WTC11 (cell line): ENCODE results near the gene OTOS. TPM values are rescaled to one million over a fixed set of nuclear protein-coding genes. Genes with fewer than 3 reads are reported as not detected.

ENCODE experiments used
- ATAC-seq: fragments of 200-7000 bp; cut with Tn5 transposase; 2 replicates; pipeline ENCODE4 v1.10.0; 2021; ENCODE audit warnings: mild to moderate bottlenecking, moderate library complexity
- CTCF ChIA-PET: fragments of 300-600 bp; sonication (Branson Sonifier 250); formaldehyde crosslinking; loops from one replicate; lab custom pipeline; 2021; ENCODE audit warnings: antibody characterized with exemption; lab: Charles Lee
- POLR2A ChIA-PET: fragments of 350-600 bp; sonication (Branson Sonifier 250); formaldehyde crosslinking; loops from one replicate; lab custom pipeline; 2021; ENCODE audit warnings: antibody characterized with exemption; lab: Charles Lee
- DNase-seq: peaks from one replicate; pipeline ENCODE4 v3.0.0; 2021; ENCODE audit warnings: low spot score
- H3K27ac Mint-ChIP-seq: 2 replicates; pipeline ENCODE4 v1.8.0; 2021; ENCODE audit warnings: mixed read lengths
- H3K27me3 Mint-ChIP-seq: 2 replicates; pipeline ENCODE4 v1.8.0; 2021; ENCODE audit warnings: low read depth, mild to moderate bottlenecking, moderate library complexity, mixed read lengths
- H3K36me3 Mint-ChIP-seq: 2 replicates; pipeline ENCODE4 v1.8.0; 2021; ENCODE audit warnings: mixed read lengths
- H3K4me1 Mint-ChIP-seq: 2 replicates; pipeline ENCODE4 v1.8.0; 2022; ENCODE audit warnings: mixed read lengths
- H3K4me3 Mint-ChIP-seq: 2 replicates; pipeline ENCODE4 v1.8.0; 2021; ENCODE audit warnings: mild to moderate bottlenecking, moderate library complexity, mixed read lengths
- H3K9me3 Mint-ChIP-seq: 2 replicates; pipeline ENCODE4 v1.8.0; 2021; ENCODE audit warnings: mixed read lengths
- ATF1 ChIP-seq: sonication (generic); formaldehyde crosslinking; IDR thresholded peaks from 2 replicates; pipeline ENCODE4 v1.8.1; 2023; ENCODE audit warnings: mild to moderate bottlenecking, moderate library complexity, missing genetic modification reagents
- CREM ChIP-seq: sonication (generic); formaldehyde crosslinking; IDR thresholded peaks from 2 replicates; pipeline ENCODE4 v1.8.1; 2022; ENCODE audit warnings: mild to moderate bottlenecking, missing genetic modification reagents, moderate library complexity
- ETV6 ChIP-seq: sonication (generic); formaldehyde crosslinking; IDR thresholded peaks from 2 replicates; pipeline ENCODE4 v1.8.1; 2022; ENCODE audit warnings: mild to moderate bottlenecking, missing genetic modification reagents
- FOXK1 ChIP-seq: sonication (generic); formaldehyde crosslinking; IDR thresholded peaks from 2 replicates; pipeline ENCODE4 v1.8.0; 2022; ENCODE audit warnings: mild to moderate bottlenecking, moderate library complexity, missing genetic modification reagents
- GTF2I ChIP-seq: fragments of 250-450 bp; sonication (Bioruptor Pico); conservative IDR thresholded peaks from 2 replicates; pipeline ENCODE4 v1.4.0; 2021; ENCODE audit warnings: mild to moderate bottlenecking
- MXD4 ChIP-seq: fragments of 250-450 bp; sonication (Bioruptor Pico); IDR thresholded peaks from 2 replicates; pipeline ENCODE4 v1.8.0; 2021; ENCODE audit warnings: mild to moderate bottlenecking, moderate library complexity, borderline replicate concordance
- NFATC4 ChIP-seq: fragments of 250-450 bp; sonication (Bioruptor Pico); IDR thresholded peaks from 2 replicates; pipeline ENCODE4 v1.9.0; 2021; ENCODE audit warnings: mild to moderate bottlenecking
- NFE2L1 ChIP-seq: sonication (generic); formaldehyde crosslinking; IDR thresholded peaks from 2 replicates; pipeline ENCODE4 v1.8.1; 2023; ENCODE audit warnings: missing genetic modification reagents
- NR2C2 ChIP-seq: sonication (generic); formaldehyde crosslinking; IDR thresholded peaks from 2 replicates; pipeline ENCODE4 v1.8.0; 2022; ENCODE audit warnings: mild to moderate bottlenecking, missing genetic modification reagents
- RORB ChIP-seq: fragments of 250-450 bp; sonication (Bioruptor Pico); IDR thresholded peaks from 2 replicates; pipeline ENCODE4 v1.9.0; 2021; ENCODE audit warnings: mild to moderate bottlenecking
- SMAD4 ChIP-seq: sonication (generic); formaldehyde crosslinking; IDR thresholded peaks from 2 replicates; pipeline ENCODE4 v1.8.0; 2022; ENCODE audit warnings: mild to moderate bottlenecking, missing genetic modification reagents
- SP1 ChIP-seq: sonication (generic); formaldehyde crosslinking; conservative IDR thresholded peaks from 2 replicates; pipeline ENCODE4 v1.8.1; 2022; ENCODE audit warnings: missing genetic modification reagents
- TP53 ChIP-seq: sonication (generic); formaldehyde crosslinking; IDR thresholded peaks from 2 replicates; pipeline ENCODE4 v1.8.1; 2023; ENCODE audit warnings: mild to moderate bottlenecking, missing genetic modification reagents
- ZNF138 ChIP-seq: sonication (generic); formaldehyde crosslinking; conservative IDR thresholded peaks from 2 replicates; pipeline ENCODE4 v1.8.1; 2022; ENCODE audit warnings: mild to moderate bottlenecking, moderate library complexity, missing genetic modification reagents
- total RNA-seq: library from RNA; stranded (reverse); gene quantifications from 3 replicates; pipeline ENCODE4 v1.2.3, GENCODE V29; 2021
- TF ChIP-seq, protein P1 (sequence below): sonication (generic); formaldehyde crosslinking; conservative IDR thresholded peaks from 2 replicates; pipeline ENCODE4 v1.8.1; 2022; ENCODE audit warnings: mild to moderate bottlenecking, missing genetic modification reagents
- TF ChIP-seq, protein P2 (sequence below): sonication (generic); formaldehyde crosslinking; IDR thresholded peaks from 2 replicates; pipeline ENCODE4 v1.8.1; 2022; ENCODE audit warnings: mild to moderate bottlenecking, moderate library complexity, missing genetic modification reagents
- TF ChIP-seq, protein P3 (sequence below): sonication (generic); formaldehyde crosslinking; IDR thresholded peaks from 2 replicates; pipeline ENCODE4 v1.8.1; 2023; ENCODE audit warnings: mild to moderate bottlenecking, missing genetic modification reagents, moderate library complexity
- TF ChIP-seq, protein P4 (sequence below): sonication (generic); formaldehyde crosslinking; IDR thresholded peaks from 2 replicates; pipeline ENCODE4 v1.8.0; 2022; ENCODE audit warnings: mild to moderate bottlenecking, missing genetic modification reagents
- TF ChIP-seq, protein P5 (sequence below): sonication (generic); formaldehyde crosslinking; IDR thresholded peaks from 2 replicates; pipeline ENCODE4 v1.8.0; 2023; ENCODE audit warnings: mild to moderate bottlenecking, missing genetic modification reagents
- TF ChIP-seq, protein P6 (sequence below): sonication (generic); formaldehyde crosslinking; IDR thresholded peaks from 2 replicates; pipeline ENCODE4 v1.8.1; 2023; ENCODE audit warnings: mild to moderate bottlenecking, missing genetic modification reagents, moderate library complexity

OTOS gene
- total RNA-seq, 1 experiment from 2014 or later = not detected

DNA sequence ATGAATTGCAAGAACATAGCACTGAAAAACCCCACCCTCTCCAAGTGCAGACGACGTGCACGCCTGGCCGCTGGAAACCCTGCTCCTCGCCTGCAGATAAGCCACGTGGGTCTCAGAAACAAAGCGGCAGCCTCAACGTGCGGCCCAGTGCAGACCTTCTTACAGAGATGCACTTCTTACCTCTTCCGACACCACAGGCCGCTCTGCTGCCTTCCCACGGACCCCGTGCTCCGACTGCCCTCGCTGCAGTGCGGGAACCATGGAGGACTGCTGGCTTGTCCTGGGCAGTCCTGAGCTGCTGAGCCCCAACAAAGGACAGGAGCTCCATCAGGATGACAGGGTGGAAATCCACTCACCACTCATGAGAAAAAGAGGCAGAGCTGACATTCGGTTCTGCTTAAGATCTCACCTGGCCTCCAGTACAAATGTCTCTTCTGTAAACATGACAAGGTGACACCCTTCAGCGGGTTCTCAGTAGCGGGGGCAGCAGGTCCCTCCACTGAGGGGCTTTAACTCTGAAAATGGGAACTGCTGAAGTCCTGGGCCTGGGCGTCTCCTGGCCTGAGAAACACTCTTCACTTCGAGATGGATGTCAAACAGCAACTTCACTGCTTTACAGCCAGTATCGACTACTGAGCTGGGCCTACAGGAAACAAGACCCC lies 10.6 kb downstream of the OTOS start:
- CTCF ChIA-PET = no interaction called here
- H3K36me3 Mint-ChIP-seq = peaks cover 63% of the 10 kb centered on the region
- DNase-seq (no peak), ATAC-seq (no peak)
- POLR2A ChIA-PET = no interaction called here
- H3K4me3 Mint-ChIP-seq = no peak overlapping the region
- no peaks in the 10 kb centered on the region for H3K27me3 Mint-ChIP-seq
- H3K4me1 Mint-ChIP-seq = peaks cover 6% of the 10 kb centered on the region
- H3K9me3 Mint-ChIP-seq = no peaks in the 10 kb centered on the region
- no peak for TF ChIP-seq SMAD4 (CRISPR knock-in tag)
- TF ChIP-seq MXD4 (CRISPR knock-in tag) = no peak
- TF ChIP-seq NFATC4 (CRISPR knock-in tag) = no peak
- no peak overlapping the region for H3K27ac Mint-ChIP-seq

DNA sequence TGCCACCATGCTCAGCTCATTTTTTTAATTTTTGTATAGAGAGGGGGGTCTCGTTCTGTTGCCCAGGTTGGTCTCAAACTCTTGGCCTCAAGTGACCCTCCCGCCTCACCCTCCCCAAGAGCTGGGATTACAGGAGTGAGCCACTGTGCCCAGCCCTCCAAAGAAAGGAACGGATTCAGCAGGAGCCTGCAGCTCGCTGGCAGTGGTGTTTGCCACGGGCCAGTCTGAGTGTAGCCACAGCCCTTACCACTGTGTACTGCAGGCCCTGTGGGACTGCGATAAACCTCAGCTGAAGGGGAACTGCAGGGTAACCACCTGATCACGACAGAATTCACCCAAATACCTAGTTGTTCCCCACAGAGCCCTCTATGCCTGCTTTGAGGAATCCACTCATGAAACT lies 11.1 kb downstream of the OTOS start:
- Mint-ChIP-seq H3K4me1 (peaks cover under 1% of the 10 kb centered on the region; the same call in 1 of the 2 replicates), H3K27me3 (no peaks in the 10 kb centered on the region), H3K36me3 (peaks cover 63% of the 10 kb centered on the region), H3K9me3 (no peaks in the 10 kb centered on the region)
- no peak for ATAC-seq
- CTCF ChIA-PET = no interaction called here
- TF ChIP-seq, protein P1, sequence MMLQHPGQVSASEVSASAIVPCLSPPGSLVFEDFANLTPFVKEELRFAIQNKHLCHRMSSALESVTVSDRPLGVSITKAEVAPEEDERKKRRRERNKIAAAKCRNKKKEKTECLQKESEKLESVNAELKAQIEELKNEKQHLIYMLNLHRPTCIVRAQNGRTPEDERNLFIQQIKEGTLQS (CRISPR knock-in tag) = no peak
- TF ChIP-seq NR2C2 (CRISPR knock-in tag) (no peak), ZNF138 (CRISPR knock-in tag) (no peak), SP1 (CRISPR knock-in tag) (no peak), TP53 (no peak), NFATC4 (CRISPR knock-in tag) (no peak), FOXK1 (CRISPR knock-in tag) (no peak), RORB (CRISPR knock-in tag) (no peak), NFE2L1 (CRISPR knock-in tag) (no peak), CREM (CRISPR knock-in tag) (no peak), GTF2I (CRISPR knock-in tag) (no peak), ATF1 (CRISPR knock-in tag) (no peak), ETV6 (CRISPR knock-in tag) (no peak)
- TF ChIP-seq, protein P2, sequence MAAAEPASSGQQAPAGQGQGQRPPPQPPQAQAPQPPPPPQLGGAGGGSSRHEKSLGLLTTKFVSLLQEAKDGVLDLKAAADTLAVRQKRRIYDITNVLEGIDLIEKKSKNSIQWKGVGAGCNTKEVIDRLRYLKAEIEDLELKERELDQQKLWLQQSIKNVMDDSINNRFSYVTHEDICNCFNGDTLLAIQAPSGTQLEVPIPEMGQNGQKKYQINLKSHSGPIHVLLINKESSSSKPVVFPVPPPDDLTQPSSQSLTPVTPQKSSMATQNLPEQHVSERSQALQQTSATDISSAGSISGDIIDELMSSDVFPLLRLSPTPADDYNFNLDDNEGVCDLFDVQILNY = no peak
- TF ChIP-seq, protein P3, sequence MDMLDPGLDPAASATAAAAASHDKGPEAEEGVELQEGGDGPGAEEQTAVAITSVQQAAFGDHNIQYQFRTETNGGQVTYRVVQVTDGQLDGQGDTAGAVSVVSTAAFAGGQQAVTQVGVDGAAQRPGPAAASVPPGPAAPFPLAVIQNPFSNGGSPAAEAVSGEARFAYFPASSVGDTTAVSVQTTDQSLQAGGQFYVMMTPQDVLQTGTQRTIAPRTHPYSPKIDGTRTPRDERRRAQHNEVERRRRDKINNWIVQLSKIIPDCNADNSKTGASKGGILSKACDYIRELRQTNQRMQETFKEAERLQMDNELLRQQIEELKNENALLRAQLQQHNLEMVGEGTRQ (CRISPR knock-in tag) = no peak
- TF ChIP-seq, protein P4, sequence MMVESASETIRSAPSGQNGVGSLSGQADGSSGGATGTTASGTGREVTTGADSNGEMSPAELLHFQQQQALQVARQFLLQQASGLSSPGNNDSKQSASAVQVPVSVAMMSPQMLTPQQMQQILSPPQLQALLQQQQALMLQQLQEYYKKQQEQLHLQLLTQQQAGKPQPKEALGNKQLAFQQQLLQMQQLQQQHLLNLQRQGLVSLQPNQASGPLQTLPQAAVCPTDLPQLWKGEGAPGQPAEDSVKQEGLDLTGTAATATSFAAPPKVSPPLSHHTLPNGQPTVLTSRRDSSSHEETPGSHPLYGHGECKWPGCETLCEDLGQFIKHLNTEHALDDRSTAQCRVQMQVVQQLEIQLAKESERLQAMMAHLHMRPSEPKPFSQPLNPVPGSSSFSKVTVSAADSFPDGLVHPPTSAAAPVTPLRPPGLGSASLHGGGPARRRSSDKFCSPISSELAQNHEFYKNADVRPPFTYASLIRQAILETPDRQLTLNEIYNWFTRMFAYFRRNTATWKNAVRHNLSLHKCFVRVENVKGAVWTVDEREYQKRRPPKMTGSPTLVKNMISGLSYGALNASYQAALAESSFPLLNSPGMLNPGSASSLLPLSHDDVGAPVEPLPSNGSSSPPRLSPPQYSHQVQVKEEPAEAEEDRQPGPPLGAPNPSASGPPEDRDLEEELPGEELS (CRISPR knock-in tag) = no peak
- TF ChIP-seq, protein P5, sequence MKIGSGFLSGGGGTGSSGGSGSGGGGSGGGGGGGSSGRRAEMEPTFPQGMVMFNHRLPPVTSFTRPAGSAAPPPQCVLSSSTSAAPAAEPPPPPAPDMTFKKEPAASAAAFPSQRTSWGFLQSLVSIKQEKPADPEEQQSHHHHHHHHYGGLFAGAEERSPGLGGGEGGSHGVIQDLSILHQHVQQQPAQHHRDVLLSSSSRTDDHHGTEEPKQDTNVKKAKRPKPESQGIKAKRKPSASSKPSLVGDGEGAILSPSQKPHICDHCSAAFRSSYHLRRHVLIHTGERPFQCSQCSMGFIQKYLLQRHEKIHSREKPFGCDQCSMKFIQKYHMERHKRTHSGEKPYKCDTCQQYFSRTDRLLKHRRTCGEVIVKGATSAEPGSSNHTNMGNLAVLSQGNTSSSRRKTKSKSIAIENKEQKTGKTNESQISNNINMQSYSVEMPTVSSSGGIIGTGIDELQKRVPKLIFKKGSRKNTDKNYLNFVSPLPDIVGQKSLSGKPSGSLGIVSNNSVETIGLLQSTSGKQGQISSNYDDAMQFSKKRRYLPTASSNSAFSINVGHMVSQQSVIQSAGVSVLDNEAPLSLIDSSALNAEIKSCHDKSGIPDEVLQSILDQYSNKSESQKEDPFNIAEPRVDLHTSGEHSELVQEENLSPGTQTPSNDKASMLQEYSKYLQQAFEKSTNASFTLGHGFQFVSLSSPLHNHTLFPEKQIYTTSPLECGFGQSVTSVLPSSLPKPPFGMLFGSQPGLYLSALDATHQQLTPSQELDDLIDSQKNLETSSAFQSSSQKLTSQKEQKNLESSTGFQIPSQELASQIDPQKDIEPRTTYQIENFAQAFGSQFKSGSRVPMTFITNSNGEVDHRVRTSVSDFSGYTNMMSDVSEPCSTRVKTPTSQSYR (CRISPR knock-in tag) = no peak
- TF ChIP-seq, protein P6, sequence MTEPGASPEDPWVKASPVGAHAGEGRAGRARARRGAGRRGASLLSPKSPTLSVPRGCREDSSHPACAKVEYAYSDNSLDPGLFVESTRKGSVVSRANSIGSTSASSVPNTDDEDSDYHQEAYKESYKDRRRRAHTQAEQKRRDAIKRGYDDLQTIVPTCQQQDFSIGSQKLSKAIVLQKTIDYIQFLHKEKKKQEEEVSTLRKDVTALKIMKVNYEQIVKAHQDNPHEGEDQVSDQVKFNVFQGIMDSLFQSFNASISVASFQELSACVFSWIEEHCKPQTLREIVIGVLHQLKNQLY (CRISPR knock-in tag) = no peak
- TF ChIP-seq, all 79 proteins: peak for 0
- POLR2A ChIA-PET = interaction anchor here (1.2 kb wide), 1 partner anchor 63 kb away, joined by 3 read pairs; no protein-coding TSS in a partner anchor
- no peak for DNase-seq
- Mint-ChIP-seq H3K4me3 (no peak overlapping the region), H3K27ac (no peak overlapping the region)
